HG02981 (cell line): Measurements from ENCODE around the gene YDJC.
A peak's percentile ranks its signal among the peaks of the same experiment; 100 is the strongest.
"Not testable (repeated sequence)": the region's sequence is repeated elsewhere in the genome, so short reads cannot be mapped to it uniquely, and the experiment has no call there.

ENCODE experiments used
- ATAC-seq: cut with Tn5 transposase; IDR thresholded peaks from one replicate; pipeline ENCODE4 v1.9.1; 2021; ENCODE audit warnings: mild to moderate bottlenecking, moderate library complexity; ENCODE audit not compliant: unreplicated experiment

The YDJC gene, protein sequence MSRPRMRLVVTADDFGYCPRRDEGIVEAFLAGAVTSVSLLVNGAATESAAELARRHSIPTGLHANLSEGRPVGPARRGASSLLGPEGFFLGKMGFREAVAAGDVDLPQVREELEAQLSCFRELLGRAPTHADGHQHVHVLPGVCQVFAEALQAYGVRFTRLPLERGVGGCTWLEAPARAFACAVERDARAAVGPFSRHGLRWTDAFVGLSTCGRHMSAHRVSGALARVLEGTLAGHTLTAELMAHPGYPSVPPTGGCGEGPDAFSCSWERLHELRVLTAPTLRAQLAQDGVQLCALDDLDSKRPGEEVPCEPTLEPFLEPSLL

GRCh38 chr22:21629255-21630149 is at the start of gene YDJC:
Gene YDJC, minus strand, starts transcription at chr22:21630022. Its CDS starts 8 bp downstream, at chr22:21630014.
- peak; percentile 78 for ATAC-seq

- ATAC-seq, result no peak
These were observed 49.6 kb upstream of the YDJC start for GRCh38 chr22:21679383-21679782.

DNA sequence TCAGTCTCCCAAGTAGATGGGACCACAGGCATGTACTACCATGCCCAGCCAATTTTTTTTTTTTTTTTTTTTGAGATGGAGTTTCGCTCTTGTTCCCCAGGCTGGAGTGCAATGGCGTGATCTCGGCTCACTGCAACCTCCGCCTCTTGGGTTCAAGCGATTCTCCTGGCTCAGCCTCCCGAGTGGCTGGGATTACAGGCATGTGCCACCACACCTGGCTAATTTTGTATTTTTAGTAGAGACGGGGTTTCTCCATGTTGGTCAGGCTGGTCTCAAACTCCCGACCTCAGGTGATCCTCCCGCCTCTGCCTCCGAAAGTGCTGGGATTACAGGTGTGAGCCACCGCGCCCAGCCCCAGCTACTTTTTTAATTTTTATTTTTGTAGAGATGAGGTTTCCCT is 49.0 kb upstream of the YDJC start:
- ATAC-seq, result not testable (repeated sequence)

DNA sequence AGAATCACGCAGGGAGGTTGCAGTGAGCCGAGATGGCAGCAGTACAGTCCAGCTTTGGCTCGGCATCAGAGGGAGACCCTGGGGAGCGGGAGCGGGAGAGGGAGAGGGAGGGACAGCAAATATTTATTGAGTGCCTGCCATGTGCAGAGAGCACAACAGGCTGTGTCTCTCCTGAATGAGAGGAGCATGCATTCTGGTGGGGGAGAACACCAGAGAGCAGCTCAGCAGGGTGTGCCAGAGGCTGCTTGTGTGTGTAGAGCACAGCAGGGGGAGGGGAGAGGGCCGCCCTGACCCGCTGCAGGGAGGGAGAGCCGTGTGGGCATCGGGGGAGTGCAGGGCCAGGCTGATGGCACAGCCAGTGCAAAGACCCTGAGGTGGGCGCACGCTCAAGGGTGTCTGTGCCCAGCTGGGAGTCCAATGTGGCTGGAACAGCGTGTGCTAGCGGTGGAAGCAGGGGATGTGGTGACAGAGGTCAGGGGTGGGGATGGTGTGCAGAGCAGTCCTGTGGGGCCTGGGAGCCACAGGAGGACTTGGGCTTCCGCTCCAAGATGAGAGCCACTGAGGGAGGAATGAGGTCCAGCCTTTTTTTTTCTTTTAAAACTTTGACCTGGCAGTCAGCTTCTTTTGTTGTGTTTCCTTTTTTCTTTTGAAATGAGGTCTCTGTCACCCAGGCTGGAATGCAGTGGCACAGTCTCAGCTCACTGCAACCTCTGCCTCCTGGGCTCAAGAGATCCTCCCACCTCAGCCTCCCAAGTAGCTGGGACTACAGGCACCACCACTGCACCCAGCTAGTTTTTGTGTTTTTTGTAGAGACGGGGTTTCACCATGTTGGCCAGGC is 48.0 kb upstream of the YDJC start:
- ATAC-seq, result no peak

DNA sequence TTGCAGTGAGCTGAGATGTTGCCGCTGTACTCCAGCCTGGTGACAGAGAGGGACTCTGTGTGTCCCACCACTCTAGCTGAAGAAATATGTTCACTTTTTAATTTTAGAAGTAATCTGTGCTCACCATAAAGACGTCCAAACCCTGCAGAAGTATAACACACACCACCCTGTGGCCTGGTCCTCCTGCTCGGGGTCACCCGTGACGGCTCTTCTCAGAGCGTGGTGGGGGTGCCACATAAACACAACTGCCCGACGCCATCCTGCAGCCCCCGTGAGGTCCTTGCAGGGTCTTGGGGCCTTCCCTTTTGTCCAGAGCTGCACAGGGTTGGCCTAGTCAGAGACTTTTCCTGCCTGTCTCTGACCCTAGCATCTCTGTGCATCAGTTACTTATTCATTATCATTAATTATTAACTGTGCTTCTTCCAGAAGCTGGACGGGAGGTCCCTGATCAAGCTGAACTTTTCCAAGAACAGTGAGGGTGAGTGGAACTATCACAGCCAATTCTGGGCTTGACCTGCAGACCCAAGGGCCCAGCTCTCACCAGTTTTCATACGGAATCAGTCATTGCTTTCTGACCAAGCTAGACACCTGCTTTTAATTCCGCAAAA is 44.9 kb upstream of the YDJC start:
- no peak for ATAC-seq

GRCh38 chr22:21673534-21674321 is 43.9 kb upstream of the YDJC start:
- no peak for ATAC-seq

GRCh38 chr22:21672107-21672629 is 42.3 kb upstream of the YDJC start:
- no peak for ATAC-seq

DNA sequence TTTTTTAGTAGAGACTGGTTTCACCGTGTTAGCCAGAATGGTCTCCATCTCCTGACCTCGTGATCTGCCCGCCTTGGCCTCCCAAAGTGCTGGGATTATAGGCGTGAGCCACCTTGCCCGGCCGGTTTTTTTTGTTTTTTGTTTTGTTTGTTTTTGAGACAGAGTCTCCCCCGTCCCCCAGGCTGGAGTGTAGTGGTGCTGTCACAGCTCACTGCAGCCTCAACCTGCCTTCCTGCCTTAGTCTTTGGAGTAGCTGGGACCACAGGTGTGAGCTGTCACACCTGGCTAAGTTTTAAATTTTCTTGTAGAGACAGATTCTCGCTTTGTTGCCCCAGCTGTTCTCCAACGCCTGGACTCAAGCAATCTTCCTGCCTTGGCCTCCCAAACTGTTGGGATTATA is 39.2 kb upstream of the YDJC start:
- no peak for ATAC-seq

DNA sequence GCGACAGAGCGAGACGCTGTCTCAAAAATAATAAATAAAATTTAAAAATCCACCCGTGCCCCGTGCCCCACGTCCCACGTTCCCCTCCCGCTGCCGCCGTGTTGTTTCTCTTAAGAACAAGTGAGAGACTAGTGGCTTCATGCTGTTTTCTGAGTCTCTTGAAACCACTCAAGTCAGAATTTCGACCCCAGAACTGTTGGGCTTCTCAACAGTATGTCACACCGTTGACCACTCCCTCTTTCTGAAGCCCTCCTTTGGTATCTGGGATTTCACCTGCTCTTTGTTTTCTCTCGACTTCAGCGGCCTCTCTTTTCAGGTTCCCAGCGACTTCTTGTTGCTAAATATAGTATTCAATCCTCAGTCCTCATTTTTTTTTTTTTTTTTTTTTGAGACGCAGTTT is 37.0 kb upstream of the YDJC start:
- no peak for ATAC-seq

- ATAC-seq, result no peak
These were observed 35.4 kb upstream of the YDJC start for GRCh38 chr22:21665047-21665851.

- no peak for ATAC-seq
These were observed 33.9 kb upstream of the YDJC start for GRCh38 chr22:21663738-21664137.

GRCh38 chr22:21661991-21662390 is 32.2 kb upstream of the YDJC start:
- ATAC-seq, result no peak

GRCh38 chr22:21660904-21661303 is 31.1 kb upstream of the YDJC start:
- no peak for ATAC-seq

- no peak for ATAC-seq
These were observed 30.2 kb upstream of the YDJC start for GRCh38 chr22:21659864-21660525.

- peak; percentile 67 for ATAC-seq
These were observed 27.7 kb upstream of the YDJC start for GRCh38 chr22:21657360-21658032.

- no peak for ATAC-seq
These were observed 27.2 kb upstream of the YDJC start for GRCh38 chr22:21657020-21657359.

GRCh38 chr22:21652547-21653545 is 23.0 kb upstream of the YDJC start:
- ATAC-seq, result no peak
